Esophagus muscularis mucosa (tissue), 3 donors: ENCODE data around the gene SLC45A1.

Experiments
- POLR2A ChIP-seq: fragments of 450-650 bp; IDR thresholded peaks from one replicate; pipeline ENCODE4 v1.6.1; 2017; ENCODE audit warnings: antibody characterized with exemption, moderate library complexity, mild to moderate bottlenecking, low read depth
- POLR2AphosphoS5 ChIP-seq, 2 donors: sonication (generic); formaldehyde crosslinking; IDR thresholded peaks; one replicate each; pipeline ENCODE4 v1.6.1; 2017; ENCODE audit warnings: antibody characterized with exemption in 2 of 2
- TF ChIP-seq, protein P1 (sequence below), 3 experiments: fragments of 200-600 bp in 2 of 3; fragments of 450-650 bp in 1 of 3; sonication (generic) in 2 of 3; IDR thresholded peaks; one replicate each; pipeline ENCODE4 v1.5.1; 2017 to 2019; ENCODE audit warnings: antibody characterized with exemption in 3 of 3, mild to moderate bottlenecking in 2 of 3, moderate library complexity in 1 of 3

DNA sequence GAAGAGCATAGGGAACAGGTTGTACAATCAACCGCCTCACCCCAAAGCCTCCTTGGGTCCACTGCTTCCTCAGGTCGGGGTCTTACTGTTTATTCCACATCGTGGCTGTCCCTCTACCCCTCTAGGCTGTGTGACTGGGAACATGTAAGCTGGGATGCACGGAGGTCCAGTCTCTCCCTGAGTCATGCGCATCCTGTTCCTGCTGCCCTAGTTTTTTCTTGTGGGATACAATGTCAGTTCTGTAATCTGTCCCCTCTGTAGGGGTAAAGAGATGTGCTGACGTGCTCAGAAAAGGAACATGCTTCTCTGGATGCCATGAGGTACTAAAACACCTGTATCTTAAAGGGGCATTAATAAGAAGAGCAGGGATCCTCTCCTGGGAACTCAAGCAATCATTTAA lies 66.2 kb downstream of the SLC45A1 start:
- TF ChIP-seq, protein P1, sequence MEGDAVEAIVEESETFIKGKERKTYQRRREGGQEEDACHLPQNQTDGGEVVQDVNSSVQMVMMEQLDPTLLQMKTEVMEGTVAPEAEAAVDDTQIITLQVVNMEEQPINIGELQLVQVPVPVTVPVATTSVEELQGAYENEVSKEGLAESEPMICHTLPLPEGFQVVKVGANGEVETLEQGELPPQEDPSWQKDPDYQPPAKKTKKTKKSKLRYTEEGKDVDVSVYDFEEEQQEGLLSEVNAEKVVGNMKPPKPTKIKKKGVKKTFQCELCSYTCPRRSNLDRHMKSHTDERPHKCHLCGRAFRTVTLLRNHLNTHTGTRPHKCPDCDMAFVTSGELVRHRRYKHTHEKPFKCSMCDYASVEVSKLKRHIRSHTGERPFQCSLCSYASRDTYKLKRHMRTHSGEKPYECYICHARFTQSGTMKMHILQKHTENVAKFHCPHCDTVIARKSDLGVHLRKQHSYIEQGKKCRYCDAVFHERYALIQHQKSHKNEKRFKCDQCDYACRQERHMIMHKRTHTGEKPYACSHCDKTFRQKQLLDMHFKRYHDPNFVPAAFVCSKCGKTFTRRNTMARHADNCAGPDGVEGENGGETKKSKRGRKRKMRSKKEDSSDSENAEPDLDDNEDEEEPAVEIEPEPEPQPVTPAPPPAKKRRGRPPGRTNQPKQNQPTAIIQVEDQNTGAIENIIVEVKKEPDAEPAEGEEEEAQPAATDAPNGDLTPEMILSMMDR (IDR thresholded peaks at IDR 0.05) = no peak
- TF ChIP-seq POLR2A (no peak), POLR2AphosphoS5 (IDR thresholded peaks at IDR 0.05) (no peak)
